Tibial nerve (tissue), 3 donors: ENCODE measurements around the gene ATRNL1.

Experiments
- CTCF ChIP-seq, 5 experiments: fragments of 200-600 bp in 3 of 5; fragments of 450-650 bp in 2 of 5; sonication (generic) in 3 of 5; IDR thresholded peaks; one replicate each; pipeline ENCODE4 v1.5.1; 2016 to 2019; ENCODE audit warnings: antibody characterized with exemption in 5 of 5, mild to moderate bottlenecking in 3 of 5, moderate library complexity in 2 of 5
- POLR2A ChIP-seq, 2 donors: fragments of 450-650 bp; IDR thresholded peaks; one replicate each; pipeline ENCODE4 v1.6.1; 2017; ENCODE audit warnings: antibody characterized with exemption in 2 of 2, mild to moderate bottlenecking in 2 of 2, moderate library complexity in 2 of 2

GRCh38 chr10:115052728-115053127 is 40.4 kb upstream of the ATRNL1 start:
- TF ChIP-seq CTCF (IDR thresholded peaks at IDR 0.05) (no peak), POLR2A (IDR thresholded peaks at IDR 0.05) (no peak)
